HepG2 (cell line): ENCODE measurements around the gene FRRS1. TPM values are rescaled to one million over a fixed set of nuclear protein-coding genes. Genes with fewer than 3 reads are reported as not detected.
A peak's percentile ranks its signal among the peaks of the same experiment; 100 is the strongest.

ENCODE experiments used
- ATAC-seq: fragments of 200-7000 bp; cut with Tn5 transposase; 3 replicates; pipeline ENCODE4 v1.9.1; 2020; ENCODE audit warnings: mild to moderate bottlenecking, moderate library complexity
- BruUV-seq: library from RNA; stranded (reverse); fragments of 400-500 nt; replicated peaks from 2 replicates; lab custom pipeline; 2021; lab: Mats Ljungman, UMichigan
- CTCF ChIA-PET: fragments of 300-600 bp; formaldehyde crosslinking; extraction: SDS; loops from one replicate; lab custom pipeline; 2021; ENCODE audit warnings: low total read pairs, inconsistent platforms, low intra/inter-chr PET ratio; lab: Yijun Ruan, JAX
- POLR2A ChIA-PET: fragments of 350-600 bp; sonication (Branson Sonifier 250); formaldehyde crosslinking; loops from one replicate; lab custom pipeline; 2020; ENCODE audit warnings: antibody characterized with exemption, inconsistent platforms; lab: Yijun Ruan, JAX
- DNase-seq: peaks from one replicate; pipeline ENCODE4 v3.0.0-alpha.2; 2015; ENCODE audit warnings: low spot score
- FAIRE-seq: peaks from 3 replicates; lab custom pipeline; 2011; peaks lifted over from hg19 to GRCh38; lab: Jason Lieb, UNC
- H2AFZ ChIP-seq: one replicate; pipeline ENCODE4 v1.6.1; 2011; ENCODE audit warnings: low read length, inconsistent platforms
- H3K27ac ChIP-seq: fragments of 300-600 bp; 3 replicates; pipeline ENCODE4 v1.8.0; 2011; ENCODE audit warnings: mixed run types, mild to moderate bottlenecking, mixed read lengths, low read length, inconsistent platforms; ENCODE audit not compliant: insufficient read depth; ENCODE audit errors: extremely low read length
- H3K27me3 ChIP-seq, 2 experiments: fragments of 200-600 bp in 1 of 2; 2 replicates in 1 of 2; 3 replicates in 1 of 2; pipeline versions ENCODE4 v1.6.0 to v1.8.0; 2011; ENCODE audit warnings: low read length in 2 of 2, mild to moderate bottlenecking in 2 of 2, moderate library complexity in 2 of 2, inconsistent platforms in 1 of 2; ENCODE audit not compliant: insufficient read depth in 2 of 2, control insufficient read depth in 1 of 2
- H3K36me3 ChIP-seq, 2 experiments: fragments of 200-600 bp in 1 of 2; replicated peaks in 1 of 2; 2 replicates in 1 of 2; 3 replicates in 1 of 2; pipeline versions ENCODE4 v1.5.1 to v1.8.0; 2011; ENCODE audit warnings: low read length in 2 of 2, inconsistent platforms in 1 of 2; ENCODE audit not compliant: insufficient read depth in 2 of 2, control insufficient read depth in 1 of 2
- H3K4me1 ChIP-seq: 2 replicates; pipeline ENCODE4 v1.5.1; 2012; ENCODE audit warnings: low read length, inconsistent platforms; ENCODE audit not compliant: insufficient read depth
- H3K4me2 ChIP-seq: 2 replicates; pipeline ENCODE4 v1.6.0; 2011; ENCODE audit warnings: low read depth, low read length, inconsistent platforms
- H3K4me3 ChIP-seq, 3 experiments: fragments of 200-600 bp in 1 of 3; sonication (generic), shearing (Covaris generic) in 1 of 3; replicated peaks in 1 of 3; 2 replicates each; pipeline ENCODE4 v1.5.1; 2011 to 2016; ENCODE audit warnings: low read length in 3 of 3, inconsistent platforms in 2 of 3, low read depth in 2 of 3, mild to moderate bottlenecking in 2 of 3, control low read depth in 1 of 3, mixed read lengths in 1 of 3; ENCODE audit not compliant: insufficient read depth in 1 of 3
- H3K79me2 ChIP-seq: one replicate; pipeline ENCODE4 v1.6.1; 2011; ENCODE audit warnings: low read length, inconsistent platforms; ENCODE audit not compliant: insufficient read depth
- H3K9ac ChIP-seq: 2 replicates; pipeline ENCODE4 v1.6.0; 2011; ENCODE audit warnings: mild to moderate bottlenecking, low read depth, low read length, inconsistent platforms; ENCODE audit not compliant: insufficient read depth
- H3K9me3 ChIP-seq: 2 replicates; pipeline ENCODE4 v1.5.1; 2012; ENCODE audit warnings: mild to moderate bottlenecking, low read length
- H4K20me1 ChIP-seq: 2 replicates; pipeline ENCODE4 v1.6.0; 2011; ENCODE audit warnings: inconsistent platforms, mild to moderate bottlenecking, low read length, moderate library complexity; ENCODE audit not compliant: insufficient read depth
- CAMTA2 ChIP-seq: sonication (generic); formaldehyde crosslinking; IDR thresholded peaks from 2 replicates; pipeline ENCODE4 v1.4.0; 2020; ENCODE audit warnings: mild to moderate bottlenecking, missing genetic modification reagents, borderline replicate concordance
- CEBPB ChIP-seq: IDR thresholded peaks from 2 replicates; pipeline ENCODE4 v1.6.1; 2011; ENCODE audit warnings: low read depth, low read length, improper control_type of control experiment, borderline replicate concordance
- CREBL2 ChIP-seq: sonication (generic); formaldehyde crosslinking; IDR thresholded peaks from 2 replicates; pipeline ENCODE4 v1.8.1; 2023; ENCODE audit warnings: missing genetic modification reagents, mild to moderate bottlenecking, borderline replicate concordance
- KIAA2018 ChIP-seq: sonication (generic); formaldehyde crosslinking; IDR thresholded peaks from 2 replicates; pipeline ENCODE4 v1.5.0; 2020; ENCODE audit warnings: mild to moderate bottlenecking, missing genetic modification reagents, borderline replicate concordance
- NONO ChIP-seq, 2 experiments: fragments of 450-650 bp in 1 of 2; sonication (generic) in 1 of 2; formaldehyde crosslinking in 1 of 2; IDR thresholded peaks in 1 of 2; conservative IDR thresholded peaks in 1 of 2; 2 replicates each; pipeline versions ENCODE4 v1.6.1 to v1.8.0; 2017 to 2022; ENCODE audit warnings: mild to moderate bottlenecking in 1 of 2, missing genetic modification reagents in 1 of 2, moderate library complexity in 1 of 2
- POLR2AphosphoS2 ChIP-seq: IDR thresholded peaks from 2 replicates; pipeline ENCODE4 v1.6.1; 2011; ENCODE audit warnings: low read depth, low read length, improper control_type of control experiment
- TMF1 ChIP-seq: sonication (generic); formaldehyde crosslinking; IDR thresholded peaks from 2 replicates; pipeline ENCODE4 v1.8.1; 2022; ENCODE audit warnings: low read depth, missing genetic modification reagents
- ZBTB21 ChIP-seq: sonication (generic); formaldehyde crosslinking; IDR thresholded peaks from 2 replicates; pipeline ENCODE4 v1.4.0; 2020; ENCODE audit warnings: missing genetic modification reagents
- ZNF121 ChIP-seq: sonication (generic); formaldehyde crosslinking; IDR thresholded peaks from 2 replicates; pipeline ENCODE4 v1.5.0; 2020; ENCODE audit warnings: mild to moderate bottlenecking, missing genetic modification reagents
- ZNF251 ChIP-seq: sonication (generic); formaldehyde crosslinking; IDR thresholded peaks from 2 replicates; pipeline ENCODE4 v1.9.0; 2021; ENCODE audit warnings: mild to moderate bottlenecking, missing genetic modification reagents
- ZNF577 ChIP-seq: sonication (generic); formaldehyde crosslinking; IDR thresholded peaks from 2 replicates; pipeline ENCODE4 v1.4.0; 2020; ENCODE audit warnings: mild to moderate bottlenecking, low read depth, missing genetic modification reagents, borderline replicate concordance
- WGBS: methylation state at CpG from one replicate; pipeline ENCODE4 v1.1.6; 2017; ENCODE audit warnings: low lambda C conversion rate; 5-methylcytosine and 5-hydroxymethylcytosine counted together
- in situ Hi-C: cut with HindIII; loops from 2 replicates; pipeline ENCODE4 v1.10.0; 2017; ENCODE audit warnings: low pct_unique_long_range_greater_than_20kb; ENCODE audit not compliant: extremely low pct_ligation_motif_present
- intact Hi-C: fragments of 100-400 bp; cut with micrococcal nuclease; formaldehyde crosslinking; loops from one replicate; pipeline ENCODE4 v1.10.0; 2022; ENCODE audit not compliant: unreplicated experiment
- polyA plus RNA-seq, 8 experiments: library from polyadenylated mRNA; depleted of rRNA in 3 of 8; stranded (reverse) in 7 of 8; unstranded in 1 of 8; fragments of >200 nt; fragmentation: Illumina TruSeq in 4 of 8; extraction: Trizol in 4 of 8; gene quantifications; 2 replicates each; pipeline versions ENCODE4 v1.2.1 to v1.2.3, GENCODE V29; 2011 to 2016; ENCODE audit warnings: low read depth in 4 of 8, missing spikeins in 1 of 8, mixed read lengths in 1 of 8; ENCODE audit not compliant: insufficient read depth in 1 of 8
- total RNA-seq, 5 experiments: library from RNA; depleted of rRNA; stranded (reverse); fragments of >200 nt; fragmentation: Illumina TruSeq; extraction: Trizol; gene quantifications; 2 replicates each; pipeline ENCODE4 v1.2.3, GENCODE V29; 2016; ENCODE audit warnings: low read depth in 1 of 5
- TF ChIP-seq, protein P1 (sequence below): IDR thresholded peaks from 2 replicates; pipeline ENCODE4 v1.6.1; 2016; ENCODE audit warnings: control low read depth

The FRRS1 gene
- total and polyA plus RNA-seq, 2 of the 13 experiments (the other 11 are each of a cell fraction or from before 2014, with no cell fraction given): 22.6 to 23.4 TPM

DNA sequence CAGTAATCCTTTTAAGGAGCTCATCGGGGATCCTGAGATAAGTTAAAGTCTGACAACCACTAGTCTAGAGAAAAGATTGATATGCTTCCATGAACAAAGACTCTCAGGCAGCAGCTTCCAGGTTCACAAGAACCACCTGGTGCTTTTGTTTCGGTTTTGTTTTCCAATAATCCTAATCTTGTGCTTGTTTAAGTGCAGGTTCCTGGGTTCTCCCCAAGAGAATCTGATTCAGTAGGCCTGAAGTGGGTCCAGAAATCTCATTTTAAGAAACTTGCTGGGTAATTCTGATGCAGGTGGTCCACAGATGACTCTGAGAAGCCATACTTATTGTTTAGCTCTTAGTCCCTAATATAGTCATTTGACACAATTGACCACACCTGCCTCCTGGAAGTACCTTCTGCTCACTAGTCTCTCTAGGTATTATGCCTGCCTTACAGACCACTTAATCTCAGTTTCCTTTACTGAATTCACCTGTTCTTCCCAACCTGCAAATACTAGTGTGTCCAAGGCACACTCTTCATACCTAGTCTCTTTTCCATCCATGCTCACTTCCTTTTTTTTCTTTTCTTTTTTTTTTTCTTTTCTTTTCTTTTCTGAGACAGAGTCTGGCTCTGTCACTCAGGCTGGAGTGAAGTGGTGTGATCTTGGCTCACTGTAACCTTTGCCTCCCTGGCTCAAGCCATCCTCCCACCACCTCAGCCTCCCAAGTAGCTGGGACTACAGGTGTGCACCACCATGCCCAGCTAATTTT, 20.5 kb upstream of the FRRS1 start:
- Histone ChIP-seq H3K4me1 (peaks cover 5% of the 10 kb centered on the region; the same call in 1 of the 2 replicates), H2AFZ (peak overlapping the region; percentile 73), H3K4me2 (0 out of 2 replicates have a peak overlapping the region, but pooled peaks have one; percentile 14), H3K9ac (no peak overlapping the region), H3K9me3 (no peaks in the 10 kb centered on the region), H3K36me3 (no peaks in the 10 kb centered on the region), H3K79me2 (no peaks in the 10 kb centered on the region), H3K27me3 (no peaks in the 10 kb centered on the region), H3K4me3 (no peak overlapping the region), H4K20me1 (no peaks in the 10 kb centered on the region), H3K27ac (no peak overlapping the region)
- CTCF ChIA-PET: no interaction called here
- no TSS peak for BruUV-seq
- POLR2A ChIA-PET: no interaction called here
- ATAC-seq (no peak), FAIRE-seq (no peak), DNase-seq (no peak)
- intact Hi-C loops: no loop called here
- 71% methylated on average over 2 of the region's 2 CpGs for WGBS
- in situ Hi-C loops: no loop called here
- TF ChIP-seq CREBL2 (CRISPR knock-in tag) (no peak), POLR2AphosphoS2 (no peak), NONO (IDR thresholded peaks at IDR 0.05) (no peak), NONO (CRISPR knock-in tag; conservative IDR thresholded peaks at IDR 0.05) (no peak), ZNF577 (no peak), ZNF251 (no peak), CEBPB (no peak), ZBTB21 (CRISPR knock-in tag) (no peak), KIAA2018 (no peak), ZNF121 (CRISPR knock-in tag) (no peak), CAMTA2 (CRISPR knock-in tag) (no peak), TMF1 (CRISPR knock-in tag) (no peak)
- TF ChIP-seq, protein P1, sequence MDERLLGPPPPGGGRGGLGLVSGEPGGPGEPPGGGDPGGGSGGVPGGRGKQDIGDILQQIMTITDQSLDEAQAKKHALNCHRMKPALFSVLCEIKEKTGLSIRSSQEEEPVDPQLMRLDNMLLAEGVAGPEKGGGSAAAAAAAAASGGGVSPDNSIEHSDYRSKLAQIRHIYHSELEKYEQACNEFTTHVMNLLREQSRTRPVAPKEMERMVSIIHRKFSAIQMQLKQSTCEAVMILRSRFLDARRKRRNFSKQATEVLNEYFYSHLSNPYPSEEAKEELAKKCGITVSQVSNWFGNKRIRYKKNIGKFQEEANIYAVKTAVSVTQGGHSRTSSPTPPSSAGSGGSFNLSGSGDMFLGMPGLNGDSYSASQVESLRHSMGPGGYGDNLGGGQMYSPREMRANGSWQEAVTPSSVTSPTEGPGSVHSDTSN (CRISPR knock-in tag): no peak
